Thyroid gland (tissue), 4 donors: ENCODE data around the gene RNF144A. TPM values are rescaled to one million over a fixed set of nuclear protein-coding genes. Genes with fewer than 3 reads are reported as not detected.

ENCODE experiments used
- DNase-seq, 2 donors: peaks; one replicate each; pipeline ENCODE4 v3.0.0-alpha.2; 2019
- H3K27ac ChIP-seq, 3 donors: fragments of 200-600 bp; sonication (generic); 1 replicate in 2 of 3; 2 replicates in 1 of 3; pipeline ENCODE4 v1.5.1; 2016 to 2019; ENCODE audit warnings: mild to moderate bottlenecking in 1 of 3, moderate library complexity in 1 of 3
- H3K27me3 ChIP-seq: fragments of 200-600 bp; sonication (generic); one replicate; pipeline ENCODE4 v1.5.1; 2019
- H3K36me3 ChIP-seq, 2 donors: fragments of 200-600 bp; sonication (generic); one replicate each; pipeline ENCODE4 v1.5.1; 2016 to 2019
- H3K4me1 ChIP-seq, 2 donors: fragments of 200-600 bp; sonication (generic); one replicate each; pipeline ENCODE4 v1.5.1; 2017 to 2019
- H3K4me3 ChIP-seq, 3 donors: fragments of 200-600 bp; sonication (generic); replicated peaks in 1 of 3; 1 replicate in 2 of 3; 2 replicates in 1 of 3; pipeline ENCODE4 v1.5.1; 2016; ENCODE audit warnings: mild to moderate bottlenecking in 1 of 3
- H3K9me3 ChIP-seq: fragments of 200-600 bp; sonication (generic); one replicate; pipeline ENCODE4 v1.5.1; 2017
- POLR2A ChIP-seq, 2 donors: fragments of 450-650 bp; IDR thresholded peaks; one replicate each; pipeline ENCODE4 v1.6.1; 2017; ENCODE audit warnings: antibody characterized with exemption in 2 of 2, mild to moderate bottlenecking in 2 of 2, moderate library complexity in 1 of 2
- WGBS, 2 donors: methylation state at CpG; one replicate each; pipeline ENCODE4 v1.1.5; 2017; 5-methylcytosine and 5-hydroxymethylcytosine counted together
- intact Hi-C: fragments of 100-400 bp; cut with DNase I; formaldehyde crosslinking; loops from one replicate; pipeline ENCODE4 v1.15.1; 2023
- total RNA-seq, 4 donors: library from RNA; depleted of rRNA; stranded (reverse); fragments of >200 nt; gene quantifications; one replicate each; pipeline ENCODE4 v1.2.3, GENCODE V29; 2016
- TF ChIP-seq, protein P1 (sequence below), 6 experiments: fragments of 200-600 bp in 3 of 6; fragments of 450-650 bp in 3 of 6; sonication (generic) in 3 of 6; IDR thresholded peaks; one replicate each; pipeline ENCODE4 v1.5.1; 2016 to 2019; ENCODE audit warnings: antibody characterized with exemption in 6 of 6, mild to moderate bottlenecking in 2 of 6, inconsistent platforms in 1 of 6, moderate library complexity in 1 of 6

The RNF144A gene
- total RNA-seq, 4 donors from 2014 or later = 8.0 to 12.2 (median 10.6) TPM

DNA sequence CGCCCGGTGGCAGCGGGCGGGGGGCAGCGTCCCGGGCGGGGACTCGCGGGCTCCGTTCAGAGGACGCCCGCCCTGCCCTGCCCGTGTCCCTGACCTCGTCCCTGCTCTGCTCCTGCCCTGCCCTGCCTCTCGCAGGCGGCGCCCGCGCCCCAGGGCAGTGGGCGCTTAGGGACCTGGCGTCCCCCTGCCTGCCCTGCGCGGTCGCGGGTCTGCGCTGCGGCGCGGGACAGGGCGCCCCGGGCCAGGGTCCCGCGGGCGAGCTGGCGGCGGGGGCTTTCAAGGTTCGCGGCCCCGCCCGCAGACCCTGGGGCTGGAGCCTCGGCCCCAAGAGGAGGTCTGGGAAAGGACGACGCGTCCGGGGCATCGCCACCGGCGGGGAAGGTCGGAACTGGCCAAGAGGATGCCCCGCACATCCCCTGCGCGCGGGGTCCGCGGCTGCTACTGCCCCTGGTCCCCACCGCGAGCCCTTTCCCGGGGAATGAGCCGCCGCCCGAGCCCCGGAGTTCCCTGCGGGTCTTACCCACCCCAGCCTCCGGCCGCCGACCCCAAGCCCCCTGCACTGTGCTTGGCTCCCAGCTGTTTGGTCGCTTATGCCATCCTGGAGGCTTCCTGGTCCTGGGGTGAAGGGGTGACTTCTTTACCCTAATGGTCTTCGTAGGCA, 679 bp downstream of the RNF144A start:
- Histone ChIP-seq H3K9me3 (no peaks in the 10 kb centered on the region), H3K4me1 (peaks cover 6 to 9% of the 10 kb centered on the region in 2 donors), H3K27ac (no peak overlapping the region), H3K36me3 (no peaks in the 10 kb centered on the region), H3K4me3 (peak overlapping the region in 2 of 3 donors; percentile 56 to 69), H3K27me3 (no peaks in the 10 kb centered on the region)
- WGBS, 2 donors = 1 to 3% methylated on average over 16 to 25 of the region's 68 CpGs
- TF ChIP-seq POLR2A (IDR thresholded peaks at IDR 0.05) = no peak
- TF ChIP-seq, protein P1, sequence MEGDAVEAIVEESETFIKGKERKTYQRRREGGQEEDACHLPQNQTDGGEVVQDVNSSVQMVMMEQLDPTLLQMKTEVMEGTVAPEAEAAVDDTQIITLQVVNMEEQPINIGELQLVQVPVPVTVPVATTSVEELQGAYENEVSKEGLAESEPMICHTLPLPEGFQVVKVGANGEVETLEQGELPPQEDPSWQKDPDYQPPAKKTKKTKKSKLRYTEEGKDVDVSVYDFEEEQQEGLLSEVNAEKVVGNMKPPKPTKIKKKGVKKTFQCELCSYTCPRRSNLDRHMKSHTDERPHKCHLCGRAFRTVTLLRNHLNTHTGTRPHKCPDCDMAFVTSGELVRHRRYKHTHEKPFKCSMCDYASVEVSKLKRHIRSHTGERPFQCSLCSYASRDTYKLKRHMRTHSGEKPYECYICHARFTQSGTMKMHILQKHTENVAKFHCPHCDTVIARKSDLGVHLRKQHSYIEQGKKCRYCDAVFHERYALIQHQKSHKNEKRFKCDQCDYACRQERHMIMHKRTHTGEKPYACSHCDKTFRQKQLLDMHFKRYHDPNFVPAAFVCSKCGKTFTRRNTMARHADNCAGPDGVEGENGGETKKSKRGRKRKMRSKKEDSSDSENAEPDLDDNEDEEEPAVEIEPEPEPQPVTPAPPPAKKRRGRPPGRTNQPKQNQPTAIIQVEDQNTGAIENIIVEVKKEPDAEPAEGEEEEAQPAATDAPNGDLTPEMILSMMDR (IDR thresholded peaks at IDR 0.05) = no peak
- intact Hi-C loops = loop anchor here (10.0 kb wide), 1 partner anchor 1383 kb away; no protein-coding TSS in a partner anchor
- DNase-seq = peak in 1 of 2 donors; percentile 9

DNA sequence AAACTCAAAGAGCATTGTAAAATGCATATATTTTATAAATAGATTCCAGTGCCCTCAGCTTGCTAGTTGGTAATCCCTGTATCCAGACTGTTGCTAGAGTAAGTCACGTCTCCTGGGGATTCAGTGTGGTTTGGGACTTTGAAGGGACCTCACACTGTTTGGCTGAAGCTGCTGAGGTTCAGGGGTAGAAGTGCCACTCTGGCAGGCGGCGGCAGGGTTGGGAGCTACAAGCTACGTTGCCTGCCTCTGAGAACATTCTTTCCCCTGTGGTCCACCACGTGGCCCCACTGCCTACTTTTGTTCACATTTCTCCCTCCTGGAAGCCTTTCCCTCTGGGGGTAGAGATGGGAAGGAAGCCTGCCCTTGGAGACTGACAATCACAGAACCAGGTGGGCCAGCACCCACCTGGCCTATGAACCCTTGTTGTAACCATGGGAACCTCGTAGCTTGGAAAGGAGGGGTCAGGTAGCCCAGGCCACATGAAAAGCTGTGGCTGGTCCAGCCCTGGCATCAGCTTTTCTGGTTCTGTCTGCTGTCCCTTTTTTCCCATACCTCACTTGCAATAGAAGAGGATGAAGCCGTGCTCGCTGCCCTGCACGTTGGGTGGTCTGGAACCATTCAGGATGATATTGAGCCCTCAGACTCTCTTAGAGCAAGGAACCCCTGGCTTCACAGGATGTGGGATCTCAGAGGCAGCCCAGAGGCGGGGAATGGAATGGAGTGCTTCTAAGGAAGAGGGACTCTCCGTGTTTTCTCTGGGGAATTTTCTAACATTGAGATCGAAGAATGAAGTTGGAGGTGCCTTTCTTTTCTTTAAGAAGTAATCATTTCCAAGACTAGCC, 2.9 kb downstream of the RNF144A start:
- Histone ChIP-seq H3K4me1 (peaks cover 6 to 9% of the 10 kb centered on the region in 2 donors), H3K27me3 (no peaks in the 10 kb centered on the region), H3K9me3 (no peaks in the 10 kb centered on the region), H3K4me3 (no peak overlapping the region), H3K36me3 (no peaks in the 10 kb centered on the region), H3K27ac (no peak overlapping the region)
- WGBS, 2 donors = 80 to 87% methylated on average over 11 to 12 of the region's 12 CpGs
- TF ChIP-seq, protein P1 (IDR thresholded peaks at IDR 0.05) = no peak
- TF ChIP-seq POLR2A (IDR thresholded peaks at IDR 0.05) = no peak
- DNase-seq = no peak
- intact Hi-C loops = loop anchor here (5.0 to 10.0 kb wide), 2 partner anchors 112 to 1385 kb away; no protein-coding TSS in a partner anchor

DNA sequence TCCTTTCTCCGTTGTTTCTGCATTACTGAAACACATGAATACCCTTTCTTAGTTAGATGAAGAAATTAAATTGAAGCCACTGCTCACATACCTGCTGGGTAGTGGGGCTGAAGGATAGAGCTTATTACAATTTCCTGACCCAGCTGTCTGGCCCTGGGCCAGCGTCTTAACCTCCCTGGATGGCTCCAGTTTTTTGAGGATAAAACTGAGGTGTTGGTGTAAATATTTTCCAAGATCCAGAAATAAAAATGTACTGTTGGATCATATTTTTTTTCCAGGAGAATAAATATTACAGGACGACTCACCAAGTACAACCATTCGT, 3.5 kb downstream of the RNF144A start:
- TF ChIP-seq, protein P1 (IDR thresholded peaks at IDR 0.05) = no peak
- no peak for TF ChIP-seq POLR2A (IDR thresholded peaks at IDR 0.05)
- Histone ChIP-seq H3K9me3 (no peaks in the 10 kb centered on the region), H3K27ac (no peak overlapping the region), H3K4me3 (no peak overlapping the region), H3K36me3 (no peaks in the 10 kb centered on the region), H3K4me1 (peaks cover 6 to 9% of the 10 kb centered on the region in 2 donors), H3K27me3 (no peaks in the 10 kb centered on the region)
- intact Hi-C loops = loop anchor here (5.0 kb wide), 1 partner anchor 112 kb away; no protein-coding TSS in a partner anchor
- DNase-seq = no peak
- 78 to 84% methylated on average over 4 of the region's 4 CpGs for WGBS, 2 donors

DNA sequence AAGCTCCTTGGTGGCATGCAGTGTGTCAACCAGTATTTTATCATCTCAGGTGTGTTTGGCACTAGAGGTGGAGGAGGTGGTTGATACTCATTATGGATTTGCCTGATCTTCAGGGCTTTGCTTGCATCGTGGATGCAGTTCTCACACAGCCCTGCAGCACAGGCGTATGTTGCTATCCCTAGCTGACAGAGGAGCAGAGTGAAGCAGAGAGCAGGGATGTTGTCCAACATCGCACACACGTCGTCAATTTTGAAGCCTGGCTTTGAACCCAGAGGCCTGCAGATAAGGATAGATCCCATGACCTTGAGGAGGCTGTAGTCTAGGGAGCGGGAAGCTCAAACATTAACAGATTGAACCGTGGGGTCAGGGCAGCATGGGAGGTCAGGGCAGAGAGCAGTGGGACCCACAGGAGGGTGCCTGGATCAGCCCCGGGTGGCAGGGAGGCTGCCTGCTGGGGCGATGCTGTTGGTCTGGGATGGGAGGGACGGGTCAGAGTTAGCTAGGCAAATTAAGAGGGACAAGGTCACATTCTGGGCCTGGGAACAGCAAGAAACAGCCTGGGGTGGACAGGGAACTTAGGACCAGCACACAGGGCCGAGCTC, 4.2 kb downstream of the RNF144A start:
- no peak for TF ChIP-seq POLR2A (IDR thresholded peaks at IDR 0.05)
- TF ChIP-seq, protein P1 (IDR thresholded peaks at IDR 0.05) = no peak
- intact Hi-C loops = loop anchor here (5.0 kb wide), 1 partner anchor 111 kb away; no protein-coding TSS in a partner anchor
- peaks cover 6 to 14% of the 10 kb centered on the region in 2 donors for H3K4me1 ChIP-seq
- no peaks in the 10 kb centered on the region for H3K36me3 ChIP-seq
- H3K9me3 ChIP-seq = no peaks in the 10 kb centered on the region
- H3K27ac ChIP-seq = no peak overlapping the region
- DNase-seq = no peak
- H3K4me3 ChIP-seq = no peak overlapping the region
- WGBS, 2 donors = 72 to 87% methylated on average over 11 of the region's 11 CpGs
- H3K27me3 ChIP-seq = no peaks in the 10 kb centered on the region
